Cardiac fibroblast (primary cell): ENCODE data around the gene MAGI2.

Experiments
- DNase-seq, 2 donors: peaks; one replicate each; pipeline versions ENCODE4 v3.0.0 to v3.0.0-alpha.2; 2010; ENCODE audit warnings: low read depth in 2 of 2
- H3K4me3 ChIP-seq, 2 donors: replicated peaks in 1 of 2; 1 replicate in 1 of 2; 2 replicates in 1 of 2; pipeline ENCODE4 v1.5.1; 2011; ENCODE audit warnings: low read depth in 2 of 2, low read length in 2 of 2, mild to moderate bottlenecking in 2 of 2, moderate library complexity in 1 of 2
- TF ChIP-seq, protein P1 (sequence below): IDR thresholded peaks from one replicate; pipeline ENCODE4 v1.5.1; 2011; ENCODE audit warnings: low read depth, mild to moderate bottlenecking, low read length, inconsistent platforms

Gene MAGI2

GRCh38 chr7:78206769-78207168 is 1246.7 kb downstream of the MAGI2 start:
- no peak for DNase-seq
- no peak overlapping the region for H3K4me3 ChIP-seq
- TF ChIP-seq, protein P1, sequence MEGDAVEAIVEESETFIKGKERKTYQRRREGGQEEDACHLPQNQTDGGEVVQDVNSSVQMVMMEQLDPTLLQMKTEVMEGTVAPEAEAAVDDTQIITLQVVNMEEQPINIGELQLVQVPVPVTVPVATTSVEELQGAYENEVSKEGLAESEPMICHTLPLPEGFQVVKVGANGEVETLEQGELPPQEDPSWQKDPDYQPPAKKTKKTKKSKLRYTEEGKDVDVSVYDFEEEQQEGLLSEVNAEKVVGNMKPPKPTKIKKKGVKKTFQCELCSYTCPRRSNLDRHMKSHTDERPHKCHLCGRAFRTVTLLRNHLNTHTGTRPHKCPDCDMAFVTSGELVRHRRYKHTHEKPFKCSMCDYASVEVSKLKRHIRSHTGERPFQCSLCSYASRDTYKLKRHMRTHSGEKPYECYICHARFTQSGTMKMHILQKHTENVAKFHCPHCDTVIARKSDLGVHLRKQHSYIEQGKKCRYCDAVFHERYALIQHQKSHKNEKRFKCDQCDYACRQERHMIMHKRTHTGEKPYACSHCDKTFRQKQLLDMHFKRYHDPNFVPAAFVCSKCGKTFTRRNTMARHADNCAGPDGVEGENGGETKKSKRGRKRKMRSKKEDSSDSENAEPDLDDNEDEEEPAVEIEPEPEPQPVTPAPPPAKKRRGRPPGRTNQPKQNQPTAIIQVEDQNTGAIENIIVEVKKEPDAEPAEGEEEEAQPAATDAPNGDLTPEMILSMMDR, result no peak

DNA sequence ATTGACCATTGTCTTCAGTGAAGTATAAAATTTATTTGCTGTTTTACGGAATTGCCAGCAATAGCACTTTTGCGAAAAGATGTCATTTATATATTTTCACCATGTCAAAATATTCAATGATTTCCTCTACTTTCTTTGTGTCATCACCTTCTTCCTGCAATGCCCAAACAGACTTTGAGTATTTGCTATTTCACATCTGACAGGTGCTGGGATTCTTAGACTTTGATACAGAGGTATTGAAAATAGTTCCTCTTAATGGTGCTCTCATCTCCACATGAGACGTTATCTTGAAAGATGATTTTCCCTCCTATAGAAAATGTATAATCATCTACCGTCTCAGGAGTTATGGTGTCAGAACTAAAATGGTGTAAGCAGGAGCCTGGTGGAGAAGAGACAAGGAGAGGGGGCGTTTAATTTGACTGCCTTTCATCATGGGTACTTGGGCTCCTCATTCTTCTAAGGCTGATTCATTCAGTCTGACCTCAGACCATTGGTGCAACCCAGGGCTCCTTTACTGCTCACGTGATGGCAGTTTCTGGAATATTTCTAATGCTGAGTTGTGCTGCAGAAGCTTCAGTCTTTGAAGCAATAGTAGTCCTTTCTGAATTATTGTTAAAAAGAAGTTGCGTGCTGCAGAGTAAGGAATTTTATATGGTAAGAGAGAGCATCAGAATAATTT is 1250.3 kb downstream of the MAGI2 start:
- DNase-seq, result peak in 1 of 2 donors; percentile 41

DNA sequence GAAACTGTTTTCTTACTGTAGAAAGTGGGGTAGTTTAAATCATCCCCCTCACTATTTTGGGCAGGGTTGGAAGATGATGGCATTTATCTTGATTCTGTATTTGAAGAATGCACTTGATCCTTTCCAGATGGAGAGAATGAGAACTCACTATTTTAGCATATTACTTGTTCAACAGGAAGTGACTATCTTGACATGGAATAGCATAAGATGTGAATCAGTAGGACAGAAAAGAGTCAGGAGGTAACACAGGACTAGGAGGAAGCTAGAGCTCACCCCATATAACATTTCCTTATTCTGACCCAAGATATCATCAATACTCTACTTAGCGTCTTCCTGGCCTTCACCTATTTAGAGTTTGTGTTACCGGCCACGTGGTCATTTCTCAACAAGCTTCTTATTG is 1254.7 kb downstream of the MAGI2 start:
- TF ChIP-seq, protein P1, result no peak
- H3K4me3 ChIP-seq, result no peak overlapping the region

More for the DNA sequence above, 1250.3 kb downstream of the MAGI2 start:
- no peak overlapping the region for H3K4me3 ChIP-seq
- TF ChIP-seq, protein P1, result no peak

GRCh38 chr7:78197447-78197846 is 1256.0 kb downstream of the MAGI2 start:
- TF ChIP-seq, protein P1, result no peak
- peak; percentile 73 to 85 for DNase-seq
- no peak overlapping the region for H3K4me3 ChIP-seq

More for the DNA sequence above, 1254.7 kb downstream of the MAGI2 start:
- DNase-seq, result peak in 1 of 2 donors; percentile 64

- H3K4me3 ChIP-seq, result no peak overlapping the region
- TF ChIP-seq, protein P1, result no peak
- peak in 1 of 2 donors; percentile 53 for DNase-seq
Measured at GRCh38 chr7:78195281-78195680, 1258.2 kb downstream of the MAGI2 start.

DNA sequence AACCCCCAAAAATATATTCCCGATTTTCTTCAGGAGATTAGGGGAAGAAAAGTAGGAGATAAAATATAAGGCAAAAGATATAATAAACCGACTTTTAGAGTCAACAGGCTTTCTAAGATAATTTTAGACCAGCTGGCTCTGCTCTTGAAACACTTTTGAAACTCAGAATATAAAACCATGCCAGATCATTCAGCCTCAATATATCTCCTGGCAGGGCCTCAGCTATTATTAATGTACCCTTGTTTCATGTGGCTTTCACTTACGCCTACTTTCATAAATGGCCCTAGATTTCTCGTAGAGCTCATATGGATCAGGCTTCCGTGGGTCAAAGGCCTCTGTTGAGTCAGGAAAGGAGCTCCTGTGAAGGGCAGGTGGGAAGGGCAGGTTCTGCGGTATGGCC is 1258.9 kb downstream of the MAGI2 start:
- peak in 1 of 2 donors; percentile 24 for DNase-seq
- TF ChIP-seq, protein P1, result no peak
- no peak overlapping the region for H3K4me3 ChIP-seq
